GM23338 (cell line): ENCODE data around the gene MUC21. TPM values are rescaled to one million over a fixed set of nuclear protein-coding genes. Genes with fewer than 3 reads are reported as not detected.
"Not testable (repeated sequence)": the region's sequence is repeated elsewhere in the genome, so short reads cannot be mapped to it uniquely, and the experiment has no call there.

Source experiments
- ATAC-seq: fragments of 200-7000 bp; cut with Tn5 transposase; 3 replicates; pipeline ENCODE4 v1.9.1; 2020
- DNase-seq: peaks from one replicate; pipeline ENCODE4 v3.0.0-alpha.2; 2015; ENCODE audit warnings: low spot score
- H2AFZ ChIP-seq: fragments of 200-600 bp; sonication (generic); 2 replicates; pipeline ENCODE4 v1.8.0; 2016; ENCODE audit warnings: antibody characterized with exemption, mild to moderate bottlenecking, moderate library complexity
- H3F3A ChIP-seq: fragments of 200-600 bp; sonication (generic); replicated peaks from 2 replicates; pipeline ENCODE4 v1.8.0; 2017; ENCODE audit warnings: antibody characterized with exemption, mixed run types, low read depth
- H3K27ac ChIP-seq: fragments of 200-600 bp; sonication (generic); 2 replicates; pipeline ENCODE4 v1.6.1; 2016; ENCODE audit warnings: low read depth
- H3K27me3 ChIP-seq: fragments of 200-600 bp; sonication (generic); 2 replicates; pipeline ENCODE4 v1.8.0; 2016; ENCODE audit warnings: mild to moderate bottlenecking, mixed run types, moderate library complexity; ENCODE audit not compliant: insufficient read depth
- H3K36me3 ChIP-seq: fragments of 200-600 bp; sonication (generic); 2 replicates; pipeline ENCODE4 v1.8.0; 2016; ENCODE audit warnings: mild to moderate bottlenecking; ENCODE audit not compliant: insufficient read depth
- H3K4me1 ChIP-seq: fragments of 200-600 bp; sonication (generic); 2 replicates; pipeline ENCODE4 v1.8.0; 2016; ENCODE audit warnings: mild to moderate bottlenecking, moderate library complexity; ENCODE audit not compliant: insufficient read depth
- H3K4me2 ChIP-seq: fragments of 200-600 bp; sonication (generic); 2 replicates; pipeline ENCODE4 v1.7.1; 2017; ENCODE audit warnings: mixed run types
- H3K4me3 ChIP-seq: fragments of 200-600 bp; sonication (generic); 2 replicates; pipeline ENCODE4 v1.6.1; 2016; ENCODE audit warnings: mixed run types
- H3K79me2 ChIP-seq: fragments of 200-600 bp; sonication (generic); replicated peaks from 2 replicates; pipeline ENCODE4 v1.8.0; 2017; ENCODE audit warnings: mild to moderate bottlenecking; ENCODE audit not compliant: insufficient read depth
- H3K9me2 ChIP-seq: fragments of 200-600 bp; sonication (generic); 2 replicates; pipeline ENCODE4 v1.8.0; 2017; ENCODE audit not compliant: insufficient read depth
- H4K20me1 ChIP-seq: fragments of 200-600 bp; sonication (generic); replicated peaks from 2 replicates; pipeline ENCODE4 v1.8.0; 2017; ENCODE audit warnings: mild to moderate bottlenecking; ENCODE audit not compliant: insufficient read depth
- H3K27ac Mint-ChIP-seq: 2 replicates; pipeline ENCODE4 v1.8.0; 2020; ENCODE audit warnings: inconsistent platforms, mild to moderate bottlenecking, moderate library complexity, mixed read lengths
- H3K27me3 Mint-ChIP-seq: 3 replicates; pipeline ENCODE4 v1.8.0; 2022; ENCODE audit warnings: low read depth, mild to moderate bottlenecking, moderate library complexity, mixed read lengths, inconsistent platforms; ENCODE audit not compliant: insufficient read depth, poor library complexity
- H3K36me3 Mint-ChIP-seq: 3 replicates; pipeline ENCODE4 v1.8.0; 2021; ENCODE audit warnings: low read depth, mild to moderate bottlenecking, inconsistent platforms, moderate library complexity, mixed read lengths
- H3K4me1 Mint-ChIP-seq: 3 replicates; pipeline ENCODE4 v1.8.0; 2020; ENCODE audit warnings: mild to moderate bottlenecking, inconsistent platforms, mixed read lengths
- H3K4me3 Mint-ChIP-seq: 3 replicates; pipeline ENCODE4 v1.8.0; 2021; ENCODE audit warnings: moderate library complexity, mild to moderate bottlenecking, inconsistent platforms, mixed read lengths
- H3K9me3 Mint-ChIP-seq: 3 replicates; pipeline ENCODE4 v1.8.0; 2020; ENCODE audit warnings: moderate library complexity, mild to moderate bottlenecking, inconsistent platforms, mixed read lengths
- CREB1 ChIP-seq: fragments of 250-450 bp; sonication (Bioruptor Pico); IDR thresholded peaks from 2 replicates; pipeline ENCODE4 v1.5.0; 2020; ENCODE audit warnings: low read depth, mild to moderate bottlenecking, moderate library complexity
- CTCF ChIP-seq, 2 experiments: fragments of 200-600 bp in 1 of 2; sonication (generic) in 1 of 2; conservative IDR thresholded peaks; 2 replicates each; pipeline versions ENCODE4 v1.5.1 to v1.6.1; 2016 to 2017; ENCODE audit warnings: antibody characterized with exemption in 2 of 2, low read depth in 2 of 2, mild to moderate bottlenecking in 2 of 2, moderate library complexity in 1 of 2
- ETS1 ChIP-seq: IDR thresholded peaks from 2 replicates; pipeline ENCODE4 v1.6.1; 2016; ENCODE audit warnings: antibody characterized with exemption
- EZH2 ChIP-seq: fragments of 200-600 bp; sonication (generic); IDR thresholded peaks from one replicate; pipeline ENCODE4 v1.8.0; 2017; ENCODE audit warnings: antibody characterized with exemption, mild to moderate bottlenecking, low read depth; ENCODE audit not compliant: unreplicated experiment
- EZH2phosphoT487 ChIP-seq: fragments of 200-600 bp; sonication (generic); IDR thresholded peaks from one replicate; pipeline ENCODE4 v1.8.1; 2018; ENCODE audit warnings: antibody characterized with exemption; ENCODE audit not compliant: unreplicated experiment
- JUNB ChIP-seq: IDR thresholded peaks from one replicate; pipeline ENCODE4 v1.6.1; 2016; ENCODE audit warnings: antibody characterized with exemption; ENCODE audit not compliant: unreplicated experiment
- NANOG ChIP-seq: IDR thresholded peaks from 2 replicates; pipeline ENCODE4 v1.6.1; 2016; ENCODE audit warnings: antibody characterized with exemption, borderline replicate concordance
- POLR2AphosphoS5 ChIP-seq: IDR thresholded peaks from 2 replicates; pipeline ENCODE4 v1.6.1; 2016; ENCODE audit warnings: antibody characterized with exemption, low read depth
- REST ChIP-seq: IDR thresholded peaks from one replicate; pipeline ENCODE4 v1.6.1; 2018; ENCODE audit warnings: antibody characterized with exemption; ENCODE audit not compliant: unreplicated experiment
- STAT1 ChIP-seq: IDR thresholded peaks from one replicate; pipeline ENCODE4 v1.6.1; 2016; ENCODE audit warnings: antibody characterized with exemption; ENCODE audit not compliant: unreplicated experiment
- ZNF114 ChIP-seq: fragments of 250-450 bp; sonication (Bioruptor Pico); IDR thresholded peaks from 2 replicates; pipeline ENCODE4 v1.5.0; 2020; ENCODE audit warnings: mild to moderate bottlenecking, moderate library complexity
- ZNF331 ChIP-seq: fragments of 250-450 bp; sonication (Bioruptor Pico); IDR thresholded peaks from 2 replicates; pipeline ENCODE4 v1.5.0; 2020; ENCODE audit warnings: low read depth, mild to moderate bottlenecking, moderate library complexity
- polyA plus RNA-seq: library from polyadenylated mRNA; unstranded; fragments of >200 nt; fragmentation: Nextera tagmentation; extraction: Ambion mirVana; gene quantifications from 2 replicates; pipeline ENCODE4 v1.2.1, GENCODE V29; 2016
- total RNA-seq: library from RNA; depleted of rRNA; stranded (reverse); fragments of >200 nt; shearing (Covaris generic); gene quantifications from 2 replicates; pipeline ENCODE4 v1.2.3, GENCODE V29; 2014

Gene MUC21
- total and polyA plus RNA-seq, 2 experiments from 2014 or later: not detected

- H4K20me1 ChIP-seq, H3K36me3 ChIP-seq, H3K4me3 ChIP-seq, H3F3A ChIP-seq, H3K36me3 Mint-ChIP-seq, H3K79me2 ChIP-seq, ATAC-seq, H3K27ac Mint-ChIP-seq, H3K27me3 Mint-ChIP-seq, H3K9me2 ChIP-seq, H2AFZ ChIP-seq, H3K27me3 ChIP-seq, DNase-seq, H3K4me2 ChIP-seq, H3K4me1 Mint-ChIP-seq, H3K4me1 ChIP-seq, H3K4me3 Mint-ChIP-seq, H3K27ac ChIP-seq: not testable (repeated sequence)
- H3K9me3 Mint-ChIP-seq: peaks cover 16% of the 10 kb centered on the region
These were observed 38.4 kb downstream of the MUC21 start for GRCh38 chr6:31021705-31022531.

- ATAC-seq: no peak
- DNase-seq: no peak
- H3K9me3 Mint-ChIP-seq: peaks cover 34% of the 10 kb centered on the region
- H3K36me3 ChIP-seq: no peaks in the 10 kb centered on the region
- no peak overlapping the region for H2AFZ ChIP-seq
- H3K27ac Mint-ChIP-seq: no peak overlapping the region
- peaks cover 6% of the 10 kb centered on the region; the same call in 1 of the 3 replicates for H3K36me3 Mint-ChIP-seq
- H3K27ac ChIP-seq: no peak overlapping the region
- no peaks in the 10 kb centered on the region for H3K27me3 ChIP-seq
- H3K27me3 Mint-ChIP-seq: peaks cover 3% of the 10 kb centered on the region
- H3K4me1 Mint-ChIP-seq: no peaks in the 10 kb centered on the region
- no peaks in the 10 kb centered on the region for H3K9me2 ChIP-seq
- no peaks in the 10 kb centered on the region for H4K20me1 ChIP-seq
- no peaks in the 10 kb centered on the region for H3F3A ChIP-seq
- H3K4me3 Mint-ChIP-seq: no peak overlapping the region
- H3K4me3 ChIP-seq: no peak overlapping the region
- H3K79me2 ChIP-seq: no peaks in the 10 kb centered on the region
- no peak overlapping the region for H3K4me2 ChIP-seq
- no peaks in the 10 kb centered on the region for H3K4me1 ChIP-seq
- no peak for TF ChIP-seq CREB1 (CRISPR knock-in tag)
- TF ChIP-seq POLR2AphosphoS5: no peak
- TF ChIP-seq STAT1: no peak
- TF ChIP-seq ZNF114 (CRISPR knock-in tag): no peak
- no peak for TF ChIP-seq ZNF331 (CRISPR knock-in tag)
- TF ChIP-seq ETS1: no peak
- no peak for TF ChIP-seq CTCF (conservative IDR thresholded peaks at IDR 0.05; ENCODE audit: low read depth in 2 of 2)
- no peak for TF ChIP-seq JUNB
- no peak for TF ChIP-seq NANOG
- TF ChIP-seq REST: no peak
- TF ChIP-seq EZH2phosphoT487: no peak
- no peak for TF ChIP-seq EZH2
These were observed 42.1 kb downstream of the MUC21 start for GRCh38 chr6:31025595-31025994.
